Measurements from ENCODE around the gene FSIP1. TPM values are rescaled to one million over a fixed set of nuclear protein-coding genes. Genes with fewer than 3 reads are reported as not detected.

Gene FSIP1
- total and polyA plus RNA-seq, 9 of the 15 experiments (the other 6 are each of a cell fraction or from before 2014, with no cell fraction given) = 0.07 to 0.51 (median 0.29) TPM

DNA sequence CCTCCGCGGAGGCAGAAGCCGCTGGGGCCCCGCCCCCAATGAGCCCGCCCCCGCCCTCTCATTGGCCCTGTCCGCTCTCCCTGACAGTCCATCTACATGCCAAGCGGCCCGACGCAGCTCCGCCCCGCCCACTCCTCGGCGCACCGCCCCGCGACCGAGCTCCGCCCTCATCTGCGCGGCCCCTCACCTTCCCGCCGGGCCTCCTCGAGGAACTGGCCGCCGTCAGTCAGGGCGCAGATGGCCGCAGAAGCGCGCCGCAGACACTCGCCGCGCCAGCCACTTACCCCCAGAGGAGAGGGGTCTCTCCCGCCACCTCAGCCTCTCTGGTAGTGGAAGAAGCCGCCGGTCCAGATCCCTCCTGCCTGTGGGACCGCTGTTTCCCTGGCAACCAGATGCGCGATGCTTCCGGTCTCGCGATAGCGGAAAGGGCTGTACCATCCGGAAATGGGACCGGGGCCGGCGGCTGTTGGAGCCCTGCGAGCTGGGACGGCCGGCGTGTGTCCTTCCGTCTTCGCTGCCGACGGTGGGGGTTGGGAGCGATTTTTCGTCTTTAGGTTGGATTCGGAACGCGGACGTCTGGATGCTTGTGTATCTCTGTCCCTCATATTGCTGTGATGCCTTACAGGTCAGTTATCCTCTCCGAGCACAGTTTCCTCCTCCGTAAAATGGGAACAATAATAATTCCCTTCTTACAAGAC lies at the start of gene FSIP1 (continued):
- peak; percentile 63 for TF ChIP-seq ARID4B (CRISPR knock-in tag; IDR thresholded peaks at IDR 0.05)
- TF ChIP-seq DACH1 (IDR thresholded peaks at IDR 0.05; ENCODE audit: partially characterized antibody) = no peak
- TF ChIP-seq, protein P1, sequence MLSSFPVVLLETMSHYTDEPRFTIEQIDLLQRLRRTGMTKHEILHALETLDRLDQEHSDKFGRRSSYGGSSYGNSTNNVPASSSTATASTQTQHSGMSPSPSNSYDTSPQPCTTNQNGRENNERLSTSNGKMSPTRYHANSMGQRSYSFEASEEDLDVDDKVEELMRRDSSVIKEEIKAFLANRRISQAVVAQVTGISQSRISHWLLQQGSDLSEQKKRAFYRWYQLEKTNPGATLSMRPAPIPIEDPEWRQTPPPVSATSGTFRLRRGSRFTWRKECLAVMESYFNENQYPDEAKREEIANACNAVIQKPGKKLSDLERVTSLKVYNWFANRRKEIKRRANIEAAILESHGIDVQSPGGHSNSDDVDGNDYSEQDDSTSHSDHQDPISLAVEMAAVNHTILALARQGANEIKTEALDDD (IDR thresholded peaks at IDR 0.05) = peak; percentile 64; the same call in 1 of the 2 replicates
- TF ChIP-seq RBBP5 (IDR thresholded peaks at IDR 0.05; ENCODE audit: borderline replicate concordance, insufficient read depth, low read length, poor library complexity, severe bottlenecking) = peak; percentile 85
- TF ChIP-seq ELK1 (CRISPR knock-in tag; IDR thresholded peaks at IDR 0.05) = no peak
- peak; percentile 94 for TF ChIP-seq CTBP1 (IDR thresholded peaks at IDR 0.05; ENCODE audit: borderline replicate concordance)
- peak; percentile 63 for TF ChIP-seq HNRNPLL (IDR thresholded peaks at IDR 0.05; ENCODE audit: low read depth, low read length, poor library complexity, severe bottlenecking)
- no peak for TF ChIP-seq ZNF778 (CRISPR knock-in tag; IDR thresholded peaks at IDR 0.05)
- TF ChIP-seq ZNF696 (CRISPR knock-in tag; conservative IDR thresholded peaks at IDR 0.05) = no peak
- TF ChIP-seq ARNT (IDR thresholded peaks at IDR 0.05) = 0 out of 4 replicates have a peak, but pooled peaks of 1 of the 2 experiments have one; percentile 37
- no peak for TF ChIP-seq NR4A1 (CRISPR knock-in tag; IDR thresholded peaks at IDR 0.05)
- TF ChIP-seq NR4A1 (tag; IDR thresholded peaks at IDR 0.05) = no peak
- TF ChIP-seq NCOA2 (IDR thresholded peaks at IDR 0.05; ENCODE audit: partially characterized antibody in 2 of 2) = no peak
- no peak for TF ChIP-seq COPS2 (conservative IDR thresholded peaks at IDR 0.05)
- TF ChIP-seq ZNF217 (CRISPR knock-in tag; IDR thresholded peaks at IDR 0.05) = no peak
- no peak for TF ChIP-seq ZBED1 (IDR thresholded peaks at IDR 0.05)
- TF ChIP-seq ZNF764 (CRISPR knock-in tag; IDR thresholded peaks at IDR 0.05; ENCODE audit: low read depth) = no peak
- TF ChIP-seq ZNF551 (CRISPR knock-in tag; IDR thresholded peaks at IDR 0.05) = no peak
- no peak for TF ChIP-seq ASH1L (IDR thresholded peaks at IDR 0.05; ENCODE audit: borderline replicate concordance, low read depth, partially characterized antibody)
- TF ChIP-seq GTF2A2 (tag; IDR thresholded peaks at IDR 0.05) = no peak
- TF ChIP-seq TRIM28 (IDR thresholded peaks at IDR 0.05) = 0 out of 2 replicates have a peak, but pooled peaks have one; percentile 50
- no peak for TF ChIP-seq ZNF79 (CRISPR knock-in tag; IDR thresholded peaks at IDR 0.05; ENCODE audit: low read depth)
- no peak for TF ChIP-seq POLR2AphosphoS2 (IDR thresholded peaks at IDR 0.05; ENCODE audit: low read length)
- no peak for TF ChIP-seq RBM15 (IDR thresholded peaks at IDR 0.05; ENCODE audit: insufficient read depth, low read length)
- TF ChIP-seq SUPT5H (IDR thresholded peaks at IDR 0.05) = peak; percentile 60

Measured in K562 (cell line).